Lower leg skin (tissue), 3 donors: ENCODE results near the gene NARS2.

Experiments
- POLR2A ChIP-seq, 2 donors: fragments of 450-650 bp; IDR thresholded peaks; one replicate each; pipeline ENCODE4 v1.6.1; 2016 to 2017; ENCODE audit warnings: antibody characterized with exemption in 2 of 2, mild to moderate bottlenecking in 1 of 2, moderate library complexity in 1 of 2
- TF ChIP-seq, protein P1 (sequence below), 3 donors: fragments of 450-650 bp; IDR thresholded peaks; one replicate each; pipeline ENCODE4 v1.5.1; 2016; ENCODE audit warnings: antibody characterized with exemption in 3 of 3, mild to moderate bottlenecking in 3 of 3, moderate library complexity in 2 of 3

DNA sequence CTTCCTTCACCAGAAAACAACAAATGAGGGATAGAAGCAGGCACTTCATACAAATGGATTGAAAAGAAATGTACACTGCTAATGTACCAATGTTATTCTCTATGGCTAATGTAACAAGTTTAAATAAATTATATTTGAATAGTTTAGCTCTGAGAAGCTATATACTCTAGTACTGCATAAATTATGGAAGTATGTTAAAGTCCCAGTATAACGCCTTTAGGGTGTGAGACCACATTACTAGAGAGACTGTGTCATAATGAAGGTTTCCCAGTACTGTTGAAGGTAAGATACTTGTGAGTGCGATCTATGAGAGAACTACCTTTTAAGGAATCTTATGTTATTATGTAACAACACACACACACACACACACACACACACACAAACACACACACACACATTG lies 117.2 kb downstream of the NARS2 start:
- TF ChIP-seq, protein P1, sequence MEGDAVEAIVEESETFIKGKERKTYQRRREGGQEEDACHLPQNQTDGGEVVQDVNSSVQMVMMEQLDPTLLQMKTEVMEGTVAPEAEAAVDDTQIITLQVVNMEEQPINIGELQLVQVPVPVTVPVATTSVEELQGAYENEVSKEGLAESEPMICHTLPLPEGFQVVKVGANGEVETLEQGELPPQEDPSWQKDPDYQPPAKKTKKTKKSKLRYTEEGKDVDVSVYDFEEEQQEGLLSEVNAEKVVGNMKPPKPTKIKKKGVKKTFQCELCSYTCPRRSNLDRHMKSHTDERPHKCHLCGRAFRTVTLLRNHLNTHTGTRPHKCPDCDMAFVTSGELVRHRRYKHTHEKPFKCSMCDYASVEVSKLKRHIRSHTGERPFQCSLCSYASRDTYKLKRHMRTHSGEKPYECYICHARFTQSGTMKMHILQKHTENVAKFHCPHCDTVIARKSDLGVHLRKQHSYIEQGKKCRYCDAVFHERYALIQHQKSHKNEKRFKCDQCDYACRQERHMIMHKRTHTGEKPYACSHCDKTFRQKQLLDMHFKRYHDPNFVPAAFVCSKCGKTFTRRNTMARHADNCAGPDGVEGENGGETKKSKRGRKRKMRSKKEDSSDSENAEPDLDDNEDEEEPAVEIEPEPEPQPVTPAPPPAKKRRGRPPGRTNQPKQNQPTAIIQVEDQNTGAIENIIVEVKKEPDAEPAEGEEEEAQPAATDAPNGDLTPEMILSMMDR (IDR thresholded peaks at IDR 0.05): no peak
- TF ChIP-seq POLR2A (IDR thresholded peaks at IDR 0.05): no peak
